HG03571 (cell line): ENCODE results near the gene LEP.
"Not testable (repeated sequence)": the region's sequence is repeated elsewhere in the genome, so short reads cannot be mapped to it uniquely, and the experiment has no call there.

Experiments used
- ATAC-seq: cut with Tn5 transposase; IDR thresholded peaks from one replicate; pipeline ENCODE4 v1.9.1; 2021; ENCODE audit not compliant: unreplicated experiment

The LEP gene

DNA sequence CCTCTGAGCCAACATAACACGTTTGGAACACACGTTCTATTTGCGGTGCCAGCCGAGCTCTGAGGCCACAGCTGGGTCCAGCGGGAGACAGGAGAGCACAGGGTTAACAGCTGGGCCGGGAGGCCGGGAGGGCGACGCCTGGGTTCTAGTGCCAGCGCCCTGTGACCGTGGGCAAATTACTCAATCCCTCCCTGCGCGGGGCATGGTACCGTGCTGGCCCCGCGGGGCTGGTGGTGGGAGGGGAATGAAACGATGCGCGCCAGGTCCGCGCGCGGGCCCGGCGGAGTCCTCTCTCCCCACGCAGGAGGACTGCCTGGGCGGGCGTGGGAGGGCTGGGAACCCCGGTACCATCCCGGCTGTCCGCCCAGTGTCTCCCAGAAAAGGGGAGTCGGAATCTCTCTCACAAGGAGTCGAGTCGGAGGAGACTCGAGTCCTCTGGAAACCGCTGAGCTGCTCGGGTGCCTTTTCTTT is 30.4 kb downstream of the LEP start:
- ATAC-seq, result no peak

DNA sequence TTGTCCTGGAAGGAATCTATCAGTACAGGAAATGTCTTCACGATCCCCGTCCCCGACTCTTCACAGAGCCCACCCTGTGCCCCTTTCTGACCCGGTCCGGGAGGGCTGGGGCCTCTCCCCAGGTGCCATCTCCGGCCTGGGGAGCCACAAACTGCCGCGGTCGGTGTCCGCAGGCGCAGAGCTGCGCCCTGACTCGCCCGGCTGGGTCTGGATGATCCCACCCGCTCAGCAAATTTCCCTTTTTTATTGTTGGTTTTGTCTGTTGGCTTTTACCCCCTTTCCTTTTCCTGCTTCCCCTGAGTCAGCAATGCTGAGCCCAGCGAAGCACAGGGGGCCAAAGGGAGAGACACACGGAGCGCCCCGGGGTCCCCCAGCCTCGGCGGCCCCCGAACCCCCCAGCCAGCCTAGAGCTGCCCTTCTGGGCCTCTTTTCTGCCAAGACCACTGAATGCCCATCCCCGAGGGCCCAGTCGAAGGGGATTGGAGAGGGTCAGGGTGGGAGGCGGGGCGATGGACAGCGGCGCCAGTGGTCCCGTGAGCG is 30.9 kb downstream of the LEP start:
- ATAC-seq, result no peak

GRCh38 chr7:128274246-128274883 is 33.3 kb downstream of the LEP start:
- no peak for ATAC-seq

DNA sequence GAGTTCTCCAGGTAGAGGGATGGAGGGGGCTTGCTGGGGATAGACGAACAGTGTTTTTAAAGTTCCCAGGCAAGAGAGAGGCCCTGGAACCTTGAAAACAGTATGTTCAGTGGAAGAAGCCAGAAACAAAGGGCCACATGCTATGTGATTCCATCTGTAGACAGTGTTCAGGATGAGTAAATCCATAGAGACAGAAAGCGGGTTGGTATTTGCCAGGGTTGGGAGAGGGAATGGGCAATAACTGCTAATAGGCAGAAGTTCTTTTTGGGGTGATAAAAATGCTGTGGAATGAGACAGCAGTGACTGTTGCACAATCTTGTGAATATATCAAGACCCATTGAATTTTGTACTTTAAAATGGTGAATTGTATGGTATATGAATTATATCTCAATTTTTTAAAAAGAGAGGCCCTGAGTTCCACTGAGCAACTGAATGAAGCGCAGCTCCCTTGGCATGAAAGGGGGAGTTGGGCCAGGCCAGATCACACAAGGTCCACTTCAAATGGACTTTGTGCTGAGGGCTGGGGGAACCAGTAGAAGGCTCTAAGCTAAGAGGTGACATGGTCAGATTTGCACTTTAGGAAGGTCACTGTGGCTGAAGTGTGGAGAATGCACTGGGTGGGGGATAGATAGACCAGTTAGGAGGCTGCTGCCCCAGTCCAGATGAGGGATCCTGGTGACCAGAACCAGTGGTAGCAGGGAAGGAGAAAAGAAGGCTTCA is 34.0 kb downstream of the LEP start:
- no peak for ATAC-seq

DNA sequence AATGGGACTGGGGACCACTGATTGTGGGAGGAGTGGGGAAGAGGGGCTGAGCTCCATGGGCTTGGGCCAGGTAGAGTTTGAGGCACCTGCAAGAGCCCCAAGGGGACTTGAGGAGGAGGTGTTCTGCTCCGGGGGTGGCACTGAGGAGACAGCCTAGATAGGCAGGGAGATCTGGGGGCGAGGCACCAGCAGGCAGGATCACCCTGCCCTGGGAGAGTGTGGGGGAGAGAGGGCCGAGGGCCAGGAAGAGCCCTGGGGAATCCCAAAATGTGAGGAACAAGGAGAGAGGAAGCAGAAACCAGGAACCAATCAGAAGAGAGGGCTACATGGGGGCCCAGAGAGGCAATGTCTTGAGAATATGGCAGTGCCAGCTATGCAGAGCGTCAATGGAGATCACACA is 34.6 kb downstream of the LEP start:
- no peak for ATAC-seq

DNA sequence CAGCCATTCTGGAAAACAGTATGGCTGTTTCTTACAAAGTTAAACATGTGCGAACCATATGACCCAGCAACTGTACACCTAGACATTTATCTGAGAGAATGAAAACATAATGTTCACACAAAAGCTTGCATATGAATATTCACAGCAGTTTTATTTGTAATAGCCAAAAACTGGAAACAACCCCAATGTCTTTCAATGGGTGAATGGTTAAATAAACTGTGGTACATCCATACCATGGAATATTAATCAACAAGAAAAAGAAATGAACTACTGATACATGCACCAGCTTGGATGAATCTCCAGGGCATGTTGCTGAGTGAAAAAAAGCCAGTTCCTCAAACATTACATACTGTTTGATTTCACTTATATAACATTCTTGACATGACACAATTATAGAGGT is 37.3 kb downstream of the LEP start:
- no peak for ATAC-seq

DNA sequence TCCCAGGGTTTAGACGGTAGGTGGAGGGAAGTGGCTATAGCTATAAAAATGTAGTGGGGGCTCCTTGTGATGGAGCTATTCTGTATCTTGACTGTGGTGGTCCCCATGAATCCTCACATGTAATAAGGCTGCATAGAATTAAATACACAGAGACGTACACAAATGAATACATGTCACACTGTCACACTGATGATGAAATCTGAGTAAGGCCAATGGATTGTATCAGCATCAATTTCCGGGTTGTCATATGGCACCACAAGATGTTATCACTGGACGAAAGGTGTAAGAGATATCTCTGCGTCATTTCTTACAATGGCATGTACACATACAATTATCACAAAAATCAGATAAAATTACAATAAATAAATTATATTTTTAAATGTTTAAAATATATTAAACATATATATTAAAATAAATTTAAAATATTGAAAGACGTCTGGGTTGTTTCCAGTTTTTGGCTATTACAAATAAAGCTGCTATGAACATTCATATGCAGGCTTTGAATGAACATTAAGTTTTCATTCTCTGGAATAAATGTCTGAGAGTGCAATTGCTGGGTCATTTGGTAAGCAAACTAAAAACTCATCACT is 38.1 kb downstream of the LEP start:
- no peak for ATAC-seq

- not testable (repeated sequence) for ATAC-seq
These were observed 39.4 kb downstream of the LEP start for GRCh38 chr7:128280451-128280850.

- no peak for ATAC-seq
These were observed 40.7 kb downstream of the LEP start for GRCh38 chr7:128281605-128282380.

- ATAC-seq, result no peak
These were observed 43.0 kb downstream of the LEP start for GRCh38 chr7:128284102-128284501.

GRCh38 chr7:128287556-128287955 is 46.5 kb downstream of the LEP start:
- no peak for ATAC-seq

DNA sequence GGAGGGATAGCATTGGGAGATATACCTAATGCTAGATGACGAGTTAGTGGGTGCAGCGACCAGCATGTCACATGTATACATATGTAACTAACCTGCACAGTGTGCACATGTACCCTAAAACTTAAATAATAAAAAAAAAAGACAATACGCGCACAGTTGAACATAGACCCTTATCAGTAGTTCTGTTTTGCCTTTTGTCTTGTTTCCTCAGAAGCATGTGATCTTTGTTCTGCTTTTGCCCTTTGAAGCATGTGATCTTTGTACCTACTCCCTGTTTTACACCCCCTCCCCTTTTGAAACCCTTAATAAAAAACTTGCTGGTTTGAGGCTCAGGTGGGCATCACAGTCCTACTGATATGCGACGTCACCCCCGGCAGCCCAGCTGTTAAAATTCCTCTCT is 56.9 kb downstream of the LEP start:
- not testable (repeated sequence) for ATAC-seq

- ATAC-seq, result no peak
These were observed 58.1 kb downstream of the LEP start for GRCh38 chr7:128299109-128299607.

DNA sequence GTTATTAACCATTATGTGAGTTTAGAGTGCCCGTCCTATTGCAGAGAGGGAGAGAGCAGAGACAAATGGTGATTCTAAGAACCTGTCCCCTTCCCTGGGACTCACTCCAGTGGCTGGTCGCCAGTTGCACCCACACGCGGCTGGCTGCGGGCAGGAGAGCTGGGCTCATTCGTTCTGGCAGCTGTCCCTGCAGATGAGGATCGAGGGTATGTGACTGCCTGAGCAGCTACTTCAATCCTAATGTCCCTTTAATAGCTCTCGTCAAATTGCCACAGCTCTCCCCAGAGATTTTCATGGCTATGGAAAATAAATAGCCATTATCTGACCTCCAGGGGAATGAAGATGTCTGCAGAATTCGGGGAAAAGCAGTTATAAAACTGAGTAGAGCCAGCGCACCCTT is 61.1 kb downstream of the LEP start:
- ATAC-seq, result no peak

- no peak for ATAC-seq
These were observed 62.1 kb downstream of the LEP start for GRCh38 chr7:128303133-128303532.

DNA sequence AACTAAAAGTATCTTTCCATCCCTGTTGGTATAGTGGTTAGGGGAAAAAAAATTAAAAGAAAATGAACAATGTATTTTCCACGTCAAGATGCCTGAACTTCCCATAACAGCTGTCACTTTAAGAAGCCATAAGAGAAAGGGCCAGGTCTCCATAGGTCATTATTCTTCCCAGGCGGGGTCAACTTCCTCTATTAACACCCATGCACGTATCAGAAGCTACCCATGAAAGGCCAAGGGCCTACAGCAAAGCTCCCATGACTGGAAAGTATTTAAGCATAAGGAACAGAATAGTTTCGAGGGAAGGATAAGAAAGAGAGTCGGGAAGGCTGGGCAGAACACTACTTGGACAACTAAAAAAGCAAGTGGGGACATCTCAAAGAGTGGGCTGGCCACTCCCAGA is 62.6 kb downstream of the LEP start:
- no peak for ATAC-seq

DNA sequence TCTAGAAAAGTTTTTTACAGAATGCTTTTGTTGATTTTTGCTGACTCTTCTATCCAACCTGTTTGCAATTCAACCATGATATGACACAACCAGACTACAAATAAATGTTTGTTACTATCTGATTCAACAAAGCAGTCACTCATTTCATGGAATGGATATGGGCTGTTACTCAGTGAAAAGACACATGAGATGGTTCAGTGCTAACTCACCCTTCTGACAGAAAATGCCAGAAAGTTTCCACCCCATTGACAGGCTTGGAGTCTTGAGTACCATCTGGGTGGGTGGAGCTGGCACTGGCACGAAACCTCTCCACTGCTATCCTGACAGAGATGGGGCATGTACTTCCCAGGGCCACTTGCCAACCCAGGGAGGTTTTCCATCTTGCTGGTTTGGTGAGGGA is 63.1 kb downstream of the LEP start:
- no peak for ATAC-seq

DNA sequence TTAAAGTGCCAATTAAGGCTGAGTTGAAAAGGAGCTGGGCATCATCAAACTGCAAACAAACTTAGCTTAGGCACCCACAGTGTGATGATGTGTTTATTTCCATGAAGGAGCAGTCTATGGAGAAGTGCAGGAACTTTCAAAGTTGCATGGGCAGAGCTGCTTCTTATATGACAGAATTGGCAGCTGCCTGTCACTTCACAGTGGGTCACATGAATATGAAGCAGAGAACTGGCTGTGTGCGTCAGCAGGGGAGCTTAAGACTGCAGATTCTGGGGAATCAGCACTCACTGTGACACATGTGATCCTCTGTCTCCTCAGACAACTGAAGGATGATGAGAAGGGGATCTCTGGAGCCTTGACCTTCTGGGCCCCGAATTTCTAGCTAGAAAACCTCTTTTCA is 66.0 kb downstream of the LEP start:
- no peak for ATAC-seq
